ENCODE measurements around the gene AOPEP. TPM values are rescaled to one million over a fixed set of nuclear protein-coding genes. Genes with fewer than 3 reads are reported as not detected.

The AOPEP gene
- total and polyA plus RNA-seq, 9 of the 15 experiments (the other 6 are each of a cell fraction or from before 2014, with no cell fraction given), result 4.5 to 19.3 (median 13.5) TPM

DNA sequence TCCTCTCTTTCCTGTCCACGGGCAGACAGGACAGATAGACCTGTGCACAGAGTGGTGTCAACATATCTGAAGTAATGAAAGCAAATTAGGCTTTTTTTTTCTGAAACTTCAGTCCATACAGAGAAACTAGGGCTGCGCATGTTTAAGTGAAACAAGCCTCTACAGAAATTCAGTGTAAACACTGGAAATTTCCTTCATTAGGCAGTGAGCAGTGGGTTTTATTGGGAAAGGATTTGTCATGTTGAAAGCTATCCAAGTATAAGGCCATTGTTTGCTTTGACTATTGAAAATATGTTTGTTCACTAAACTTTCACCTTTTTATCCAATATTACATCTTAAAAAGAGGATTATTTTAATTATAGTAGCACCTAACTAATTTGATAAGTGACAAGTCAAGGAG lies 161.2 kb downstream of the AOPEP start (continued):
- TF ChIP-seq, protein P1, sequence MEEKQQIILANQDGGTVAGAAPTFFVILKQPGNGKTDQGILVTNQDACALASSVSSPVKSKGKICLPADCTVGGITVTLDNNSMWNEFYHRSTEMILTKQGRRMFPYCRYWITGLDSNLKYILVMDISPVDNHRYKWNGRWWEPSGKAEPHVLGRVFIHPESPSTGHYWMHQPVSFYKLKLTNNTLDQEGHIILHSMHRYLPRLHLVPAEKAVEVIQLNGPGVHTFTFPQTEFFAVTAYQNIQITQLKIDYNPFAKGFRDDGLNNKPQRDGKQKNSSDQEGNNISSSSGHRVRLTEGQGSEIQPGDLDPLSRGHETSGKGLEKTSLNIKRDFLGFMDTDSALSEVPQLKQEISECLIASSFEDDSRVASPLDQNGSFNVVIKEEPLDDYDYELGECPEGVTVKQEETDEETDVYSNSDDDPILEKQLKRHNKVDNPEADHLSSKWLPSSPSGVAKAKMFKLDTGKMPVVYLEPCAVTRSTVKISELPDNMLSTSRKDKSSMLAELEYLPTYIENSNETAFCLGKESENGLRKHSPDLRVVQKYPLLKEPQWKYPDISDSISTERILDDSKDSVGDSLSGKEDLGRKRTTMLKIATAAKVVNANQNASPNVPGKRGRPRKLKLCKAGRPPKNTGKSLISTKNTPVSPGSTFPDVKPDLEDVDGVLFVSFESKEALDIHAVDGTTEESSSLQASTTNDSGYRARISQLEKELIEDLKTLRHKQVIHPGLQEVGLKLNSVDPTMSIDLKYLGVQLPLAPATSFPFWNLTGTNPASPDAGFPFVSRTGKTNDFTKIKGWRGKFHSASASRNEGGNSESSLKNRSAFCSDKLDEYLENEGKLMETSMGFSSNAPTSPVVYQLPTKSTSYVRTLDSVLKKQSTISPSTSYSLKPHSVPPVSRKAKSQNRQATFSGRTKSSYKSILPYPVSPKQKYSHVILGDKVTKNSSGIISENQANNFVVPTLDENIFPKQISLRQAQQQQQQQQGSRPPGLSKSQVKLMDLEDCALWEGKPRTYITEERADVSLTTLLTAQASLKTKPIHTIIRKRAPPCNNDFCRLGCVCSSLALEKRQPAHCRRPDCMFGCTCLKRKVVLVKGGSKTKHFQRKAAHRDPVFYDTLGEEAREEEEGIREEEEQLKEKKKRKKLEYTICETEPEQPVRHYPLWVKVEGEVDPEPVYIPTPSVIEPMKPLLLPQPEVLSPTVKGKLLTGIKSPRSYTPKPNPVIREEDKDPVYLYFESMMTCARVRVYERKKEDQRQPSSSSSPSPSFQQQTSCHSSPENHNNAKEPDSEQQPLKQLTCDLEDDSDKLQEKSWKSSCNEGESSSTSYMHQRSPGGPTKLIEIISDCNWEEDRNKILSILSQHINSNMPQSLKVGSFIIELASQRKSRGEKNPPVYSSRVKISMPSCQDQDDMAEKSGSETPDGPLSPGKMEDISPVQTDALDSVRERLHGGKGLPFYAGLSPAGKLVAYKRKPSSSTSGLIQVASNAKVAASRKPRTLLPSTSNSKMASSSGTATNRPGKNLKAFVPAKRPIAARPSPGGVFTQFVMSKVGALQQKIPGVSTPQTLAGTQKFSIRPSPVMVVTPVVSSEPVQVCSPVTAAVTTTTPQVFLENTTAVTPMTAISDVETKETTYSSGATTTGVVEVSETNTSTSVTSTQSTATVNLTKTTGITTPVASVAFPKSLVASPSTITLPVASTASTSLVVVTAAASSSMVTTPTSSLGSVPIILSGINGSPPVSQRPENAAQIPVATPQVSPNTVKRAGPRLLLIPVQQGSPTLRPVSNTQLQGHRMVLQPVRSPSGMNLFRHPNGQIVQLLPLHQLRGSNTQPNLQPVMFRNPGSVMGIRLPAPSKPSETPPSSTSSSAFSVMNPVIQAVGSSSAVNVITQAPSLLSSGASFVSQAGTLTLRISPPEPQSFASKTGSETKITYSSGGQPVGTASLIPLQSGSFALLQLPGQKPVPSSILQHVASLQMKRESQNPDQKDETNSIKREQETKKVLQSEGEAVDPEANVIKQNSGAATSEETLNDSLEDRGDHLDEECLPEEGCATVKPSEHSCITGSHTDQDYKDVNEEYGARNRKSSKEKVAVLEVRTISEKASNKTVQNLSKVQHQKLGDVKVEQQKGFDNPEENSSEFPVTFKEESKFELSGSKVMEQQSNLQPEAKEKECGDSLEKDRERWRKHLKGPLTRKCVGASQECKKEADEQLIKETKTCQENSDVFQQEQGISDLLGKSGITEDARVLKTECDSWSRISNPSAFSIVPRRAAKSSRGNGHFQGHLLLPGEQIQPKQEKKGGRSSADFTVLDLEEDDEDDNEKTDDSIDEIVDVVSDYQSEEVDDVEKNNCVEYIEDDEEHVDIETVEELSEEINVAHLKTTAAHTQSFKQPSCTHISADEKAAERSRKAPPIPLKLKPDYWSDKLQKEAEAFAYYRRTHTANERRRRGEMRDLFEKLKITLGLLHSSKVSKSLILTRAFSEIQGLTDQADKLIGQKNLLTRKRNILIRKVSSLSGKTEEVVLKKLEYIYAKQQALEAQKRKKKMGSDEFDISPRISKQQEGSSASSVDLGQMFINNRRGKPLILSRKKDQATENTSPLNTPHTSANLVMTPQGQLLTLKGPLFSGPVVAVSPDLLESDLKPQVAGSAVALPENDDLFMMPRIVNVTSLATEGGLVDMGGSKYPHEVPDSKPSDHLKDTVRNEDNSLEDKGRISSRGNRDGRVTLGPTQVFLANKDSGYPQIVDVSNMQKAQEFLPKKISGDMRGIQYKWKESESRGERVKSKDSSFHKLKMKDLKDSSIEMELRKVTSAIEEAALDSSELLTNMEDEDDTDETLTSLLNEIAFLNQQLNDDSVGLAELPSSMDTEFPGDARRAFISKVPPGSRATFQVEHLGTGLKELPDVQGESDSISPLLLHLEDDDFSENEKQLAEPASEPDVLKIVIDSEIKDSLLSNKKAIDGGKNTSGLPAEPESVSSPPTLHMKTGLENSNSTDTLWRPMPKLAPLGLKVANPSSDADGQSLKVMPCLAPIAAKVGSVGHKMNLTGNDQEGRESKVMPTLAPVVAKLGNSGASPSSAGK (IDR thresholded peaks at IDR 0.05), result no peak
- TF ChIP-seq ZNF212 (CRISPR knock-in tag; IDR thresholded peaks at IDR 0.05) (no peak), ZNF140 (CRISPR knock-in tag; IDR thresholded peaks at IDR 0.05) (no peak)

Data from K562 (cell line).